HEK293T (cell line): ENCODE measurements around the gene PELI2.

Experiments used
- ARNT ChIP-seq: fragments of 450-650 bp; IDR thresholded peaks from 2 replicates; pipeline ENCODE4 v1.6.1; 2017; ENCODE audit warnings: mild to moderate bottlenecking
- BHLHE40 ChIP-seq: fragments of 450-650 bp; IDR thresholded peaks from 2 replicates; pipeline ENCODE4 v1.6.1; 2016; ENCODE audit warnings: mild to moderate bottlenecking, moderate library complexity, borderline replicate concordance
- FOXA1 ChIP-seq: fragments of 450-650 bp; IDR thresholded peaks from 2 replicates; pipeline ENCODE4 v1.6.1; 2016; ENCODE audit warnings: mild to moderate bottlenecking
- FOXM1 ChIP-seq: fragments of 450-650 bp; IDR thresholded peaks from 2 replicates; pipeline ENCODE4 v1.6.1; 2017; ENCODE audit warnings: mild to moderate bottlenecking, borderline replicate concordance
- HDGF ChIP-seq: fragments of 450-650 bp; IDR thresholded peaks from 2 replicates; pipeline ENCODE4 v1.6.1; 2017; ENCODE audit warnings: antibody characterized with exemption, borderline replicate concordance
- L3MBTL2 ChIP-seq: fragments of 450-650 bp; conservative IDR thresholded peaks from 2 replicates; pipeline ENCODE4 v1.6.1; 2016; ENCODE audit warnings: mild to moderate bottlenecking
- NFRKB ChIP-seq: fragments of 450-650 bp; IDR thresholded peaks from 2 replicates; pipeline ENCODE4 v1.6.1; 2016; ENCODE audit warnings: mild to moderate bottlenecking, moderate library complexity
- SP1 ChIP-seq: fragments of 450-650 bp; IDR thresholded peaks from 2 replicates; pipeline ENCODE4 v1.6.1; 2017
- TARDBP ChIP-seq: fragments of 450-650 bp; IDR thresholded peaks from 2 replicates; pipeline ENCODE4 v1.6.1; 2016
- TF ChIP-seq, protein P1 (sequence below): fragments of 450-650 bp; IDR thresholded peaks from 2 replicates; pipeline ENCODE4 v1.6.1; 2016

DNA sequence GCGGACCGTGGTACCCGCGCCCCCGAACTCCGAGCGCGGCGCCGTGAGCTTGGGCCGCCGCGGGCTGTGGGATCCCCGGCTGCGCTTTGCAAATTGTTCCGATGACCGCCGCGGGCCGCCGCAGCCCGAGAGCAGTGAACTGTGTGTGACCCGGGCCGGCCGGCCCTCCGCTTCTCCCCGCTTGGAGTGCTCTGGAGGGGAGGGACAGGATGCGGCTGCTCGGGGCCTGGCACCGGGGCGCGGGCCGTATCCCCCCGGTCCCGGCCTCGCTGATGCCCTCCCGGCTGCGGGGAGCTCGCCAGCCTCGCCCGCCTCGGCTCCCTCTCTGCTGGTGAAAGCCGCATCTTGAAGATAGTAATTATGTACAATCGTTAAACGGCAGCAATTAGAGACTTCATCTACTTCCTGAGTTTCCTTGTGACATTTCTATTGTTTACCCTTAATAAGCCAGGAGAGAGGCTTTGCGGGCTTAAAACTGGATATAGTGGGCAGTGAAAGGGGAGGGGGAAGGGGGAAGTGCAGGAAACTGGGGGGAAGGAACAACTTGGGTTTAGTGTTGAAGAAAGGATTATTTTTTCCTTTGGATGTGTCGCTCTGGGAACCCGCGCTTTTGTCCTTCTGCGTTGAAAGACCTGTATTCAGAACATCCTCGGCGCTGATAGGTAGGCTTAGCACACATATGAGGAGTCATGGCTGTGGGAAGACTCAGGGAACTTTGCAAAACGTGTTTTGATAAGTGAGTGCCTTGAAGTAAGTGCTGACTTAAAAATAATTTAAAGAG is 1.2 kb downstream of the PELI2 start:
- TF ChIP-seq HDGF (no peak), FOXA1 (no peak), BHLHE40 (no peak), SP1 (no peak), ARNT (no peak), FOXM1 (no peak), NFRKB (no peak), TARDBP (no peak), L3MBTL2 (no peak)
- TF ChIP-seq, protein P1, sequence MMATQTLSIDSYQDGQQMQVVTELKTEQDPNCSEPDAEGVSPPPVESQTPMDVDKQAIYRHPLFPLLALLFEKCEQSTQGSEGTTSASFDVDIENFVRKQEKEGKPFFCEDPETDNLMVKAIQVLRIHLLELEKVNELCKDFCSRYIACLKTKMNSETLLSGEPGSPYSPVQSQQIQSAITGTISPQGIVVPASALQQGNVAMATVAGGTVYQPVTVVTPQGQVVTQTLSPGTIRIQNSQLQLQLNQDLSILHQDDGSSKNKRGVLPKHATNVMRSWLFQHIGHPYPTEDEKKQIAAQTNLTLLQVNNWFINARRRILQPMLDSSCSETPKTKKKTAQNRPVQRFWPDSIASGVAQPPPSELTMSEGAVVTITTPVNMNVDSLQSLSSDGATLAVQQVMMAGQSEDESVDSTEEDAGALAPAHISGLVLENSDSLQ: no peak
